Islet of Langerhans (tissue), 1 donor: Measurements from ENCODE around the gene SLC2A3.
"Not testable (repeated sequence)": the region's sequence is repeated elsewhere in the genome, so short reads cannot be mapped to it uniquely, and the experiment has no call there.

Experiments
- FAIRE-seq: peaks from one replicate; lab custom pipeline; 2011; peaks lifted over from hg19 to GRCh38; lab: Jason Lieb, UNC

The SLC2A3 gene

DNA sequence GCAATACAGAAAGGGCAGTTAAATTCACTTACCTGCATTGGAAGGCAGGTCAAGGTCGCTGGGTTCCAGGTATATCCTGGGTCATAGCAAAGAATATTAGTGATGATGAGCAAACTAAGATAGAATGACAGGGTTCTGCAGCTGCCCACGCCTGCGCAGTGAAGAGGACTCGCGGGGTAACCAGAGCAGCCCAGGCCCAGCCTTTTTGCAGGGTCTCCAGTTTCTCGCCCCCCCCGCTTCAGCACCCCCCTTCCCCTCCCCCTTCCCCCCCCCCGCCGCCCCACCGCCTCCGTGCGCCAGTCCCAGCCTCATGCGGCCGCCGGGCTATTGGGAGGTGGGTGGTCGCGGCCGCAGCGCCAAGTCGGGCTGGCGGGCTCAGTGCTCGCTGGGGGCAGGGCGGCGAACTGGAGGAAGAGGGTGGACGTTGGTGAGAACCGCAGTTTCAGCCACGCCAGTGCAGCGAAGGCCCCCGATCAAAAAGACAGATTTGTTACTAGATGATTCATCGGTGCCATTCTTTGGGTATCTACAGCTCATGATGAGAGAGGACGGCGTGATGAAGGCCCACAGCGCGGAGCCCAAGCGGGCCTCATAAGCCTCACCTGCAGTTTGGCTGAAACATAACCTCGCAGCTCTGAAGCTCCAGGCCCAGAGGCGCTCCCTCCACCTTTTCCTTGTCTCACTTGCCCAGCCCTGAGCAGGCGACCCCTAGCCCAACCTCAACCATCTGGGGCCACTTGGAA lies 20.2 kb downstream of the SLC2A3 start:
- FAIRE-seq: no peak

DNA sequence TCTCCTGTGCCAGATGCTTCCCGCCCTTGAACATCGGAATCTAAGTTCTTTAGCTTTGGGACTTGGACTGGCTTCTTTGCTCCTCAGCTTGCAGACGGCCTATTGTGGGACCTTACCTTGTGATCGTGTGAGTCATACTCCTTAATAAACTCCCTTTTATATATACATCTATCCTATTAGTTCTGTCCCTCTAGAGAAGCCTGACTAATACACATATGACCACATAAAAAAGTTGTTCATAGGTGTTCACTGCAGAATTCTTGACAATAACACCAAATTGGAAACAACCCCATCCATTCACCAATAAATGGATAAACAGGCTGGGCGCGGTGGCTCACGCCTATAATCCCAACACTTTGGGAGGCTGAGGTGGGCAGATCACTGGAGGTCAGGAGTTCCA lies 25.9 kb downstream of the SLC2A3 start:
- not testable (repeated sequence) for FAIRE-seq

DNA sequence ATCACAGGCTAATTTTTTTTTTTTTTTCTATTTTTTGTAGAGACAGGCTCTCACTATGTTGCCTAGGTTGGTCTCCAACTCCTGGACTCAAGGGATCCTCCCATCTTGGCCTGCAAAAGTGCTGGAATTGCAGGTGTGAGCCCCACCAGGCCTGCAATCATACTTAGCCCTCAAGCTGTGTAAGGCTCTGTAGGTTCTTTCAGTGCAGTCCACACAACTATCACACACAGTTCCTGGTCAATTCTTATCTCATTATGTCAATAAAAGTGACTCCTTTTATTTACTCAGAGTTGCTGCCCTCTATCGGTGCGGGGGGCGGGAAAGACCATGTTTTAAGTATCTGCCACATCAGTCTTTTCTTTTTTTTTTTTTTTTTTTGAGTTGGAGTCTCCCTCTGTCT lies 29.0 kb downstream of the SLC2A3 start:
- FAIRE-seq: no peak

DNA sequence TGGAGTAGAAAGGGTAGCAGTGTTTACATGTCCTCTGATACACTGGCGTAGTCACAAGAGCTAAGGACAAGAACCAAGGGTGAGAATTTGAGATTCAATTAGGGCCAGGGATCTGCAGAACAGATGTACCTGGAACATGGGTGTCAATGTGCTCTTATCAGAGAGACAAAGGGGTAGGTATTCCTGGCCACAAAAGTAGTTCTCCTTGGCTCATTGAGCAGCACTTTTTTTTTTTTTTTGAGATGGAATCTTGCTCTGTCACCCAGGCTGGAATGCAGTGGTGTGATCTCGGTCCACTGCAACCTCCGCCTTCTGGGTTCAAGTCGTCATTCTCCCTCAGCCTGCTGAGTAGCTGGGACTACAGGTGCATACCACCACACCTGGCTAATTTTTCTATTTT lies 29.7 kb downstream of the SLC2A3 start:
- FAIRE-seq: not testable (repeated sequence)

DNA sequence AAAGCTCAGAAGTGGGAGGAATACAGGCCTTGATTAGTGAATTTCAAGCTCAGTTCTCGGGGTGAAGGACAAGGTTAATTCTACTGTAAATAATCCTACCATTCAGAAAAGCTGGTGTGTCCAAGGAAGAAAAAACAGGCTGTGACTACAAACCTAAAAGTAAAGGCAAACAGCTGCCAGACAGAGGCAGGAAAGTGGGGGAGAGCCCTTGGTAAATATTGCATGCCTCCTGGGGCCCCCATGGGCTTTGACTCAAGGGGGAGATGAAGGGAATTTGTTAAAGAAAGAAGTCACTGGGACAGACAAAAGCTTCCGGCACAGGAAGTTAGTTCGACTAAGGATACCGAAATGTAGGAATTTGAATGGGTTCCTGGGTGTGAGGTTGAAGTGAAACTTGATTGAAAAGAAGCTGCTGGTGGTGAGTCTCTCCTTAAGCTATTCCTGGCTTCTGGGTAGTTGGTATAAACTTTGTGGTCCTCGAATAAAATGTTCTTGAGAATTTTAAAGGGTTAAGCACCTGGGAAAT lies 30.3 kb downstream of the SLC2A3 start:
- FAIRE-seq: not testable (repeated sequence)

DNA sequence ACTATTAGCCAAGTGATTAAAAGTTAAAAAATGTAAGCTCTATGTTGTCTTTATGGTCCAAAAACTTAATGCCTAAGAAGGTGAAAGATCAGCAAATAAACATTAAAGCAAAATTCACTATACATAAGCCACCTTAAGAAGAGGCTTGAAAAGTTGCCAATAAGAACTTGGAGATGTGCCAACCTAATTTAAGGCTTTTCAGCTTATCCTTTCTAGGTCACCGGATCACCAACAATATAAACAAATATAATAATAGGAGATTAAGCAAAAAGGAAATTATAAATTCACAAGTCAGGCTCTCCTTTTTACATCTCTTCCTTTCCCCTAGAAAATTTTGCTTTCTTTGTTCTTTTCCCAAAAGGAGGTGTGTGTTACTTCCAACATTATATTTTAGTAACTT lies 30.9 kb downstream of the SLC2A3 start:
- FAIRE-seq: no peak

DNA sequence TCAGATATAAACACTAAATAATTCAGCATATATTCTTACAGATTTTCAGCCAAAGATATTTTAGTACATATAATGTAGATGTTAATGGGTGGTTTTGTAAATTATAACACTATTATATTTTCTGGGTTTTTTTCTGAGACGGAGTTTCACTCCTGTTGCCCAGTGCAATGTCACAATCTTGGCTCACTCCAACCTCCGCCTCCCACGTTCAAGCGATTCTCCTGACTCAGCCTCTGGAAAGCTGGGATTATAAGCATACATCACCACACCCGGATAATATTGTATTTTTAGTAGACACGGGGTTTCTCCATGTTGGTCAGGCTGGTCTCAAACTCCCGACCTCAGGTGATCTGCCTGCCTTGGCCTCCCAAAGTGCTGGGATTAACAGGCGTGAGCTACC lies 33.6 kb downstream of the SLC2A3 start:
- not testable (repeated sequence) for FAIRE-seq

DNA sequence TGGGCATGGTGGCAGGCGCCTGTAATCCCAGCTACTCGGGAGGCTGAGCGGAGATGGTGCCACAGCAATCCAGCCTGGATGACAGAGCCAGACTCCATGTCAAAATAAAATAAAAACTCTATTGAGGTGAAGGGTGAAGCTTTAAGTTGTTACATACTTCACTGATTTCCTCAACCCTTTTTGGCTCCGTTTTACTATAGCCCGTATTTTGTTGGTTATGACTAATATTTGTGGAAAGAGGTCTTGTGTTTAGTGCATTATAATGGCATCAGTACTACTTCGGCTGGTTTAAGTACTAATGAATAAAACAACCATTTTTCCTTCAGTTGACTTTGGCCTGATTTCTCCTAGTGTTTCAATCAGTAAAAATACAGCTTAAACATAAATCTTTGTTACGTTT lies 36.2 kb downstream of the SLC2A3 start:
- no peak for FAIRE-seq

DNA sequence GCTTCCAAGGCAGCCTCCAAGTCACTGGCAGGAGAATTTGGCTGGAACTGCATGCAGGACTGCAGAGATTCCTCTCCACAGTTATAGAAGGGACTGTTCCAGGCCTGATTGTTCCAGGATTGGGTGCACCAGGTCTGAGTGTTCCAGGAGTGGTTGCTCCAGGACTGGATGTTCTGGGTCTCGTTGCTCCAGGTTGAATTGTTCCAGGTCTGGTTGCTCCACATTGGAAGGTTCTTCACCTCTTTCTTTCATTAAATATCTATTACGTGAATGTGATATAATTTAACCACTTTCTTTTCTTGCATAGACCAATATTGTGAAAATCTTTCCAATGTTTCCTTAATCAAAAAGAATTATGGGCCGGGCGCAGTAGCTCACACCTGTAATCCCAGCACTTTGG lies 39.3 kb downstream of the SLC2A3 start:
- not testable (repeated sequence) for FAIRE-seq

DNA sequence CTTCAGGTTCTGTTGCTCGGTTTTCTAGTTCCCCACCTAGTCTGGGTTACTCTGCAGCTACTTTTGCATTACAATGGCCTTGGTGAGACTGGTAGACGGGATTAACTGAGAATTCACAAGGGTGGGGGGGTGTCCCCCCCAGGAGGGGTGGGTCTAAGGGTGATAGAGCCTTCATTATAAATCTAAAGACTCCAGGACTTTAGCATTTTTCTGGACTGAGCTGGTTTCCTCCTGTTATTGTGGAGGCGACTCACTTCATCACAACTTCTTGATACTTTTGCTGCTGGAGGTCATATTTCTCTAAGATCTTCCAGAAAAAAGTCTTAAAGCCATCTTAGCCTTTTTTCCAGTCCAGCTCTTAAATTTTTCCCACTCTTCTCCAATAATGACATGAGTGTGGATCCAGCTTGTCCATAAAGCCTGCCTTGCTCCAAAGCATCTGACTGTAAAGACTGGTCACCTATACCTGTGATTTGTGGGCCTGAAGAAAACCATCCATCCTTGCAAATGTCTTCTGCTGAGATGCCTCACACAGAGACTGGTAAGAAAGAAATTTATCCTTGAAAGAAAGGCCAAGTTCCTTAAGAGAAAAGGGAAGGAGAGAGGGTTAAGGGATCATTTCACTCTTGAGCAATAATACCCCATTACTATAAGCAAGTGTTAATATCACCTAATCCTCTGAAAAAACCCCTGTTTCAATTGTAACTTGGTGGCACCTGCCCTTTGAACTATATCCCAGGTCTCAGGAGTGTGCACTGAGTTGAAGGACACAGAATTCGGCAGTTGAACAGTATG lies 43.6 kb downstream of the SLC2A3 start:
- no peak for FAIRE-seq

DNA sequence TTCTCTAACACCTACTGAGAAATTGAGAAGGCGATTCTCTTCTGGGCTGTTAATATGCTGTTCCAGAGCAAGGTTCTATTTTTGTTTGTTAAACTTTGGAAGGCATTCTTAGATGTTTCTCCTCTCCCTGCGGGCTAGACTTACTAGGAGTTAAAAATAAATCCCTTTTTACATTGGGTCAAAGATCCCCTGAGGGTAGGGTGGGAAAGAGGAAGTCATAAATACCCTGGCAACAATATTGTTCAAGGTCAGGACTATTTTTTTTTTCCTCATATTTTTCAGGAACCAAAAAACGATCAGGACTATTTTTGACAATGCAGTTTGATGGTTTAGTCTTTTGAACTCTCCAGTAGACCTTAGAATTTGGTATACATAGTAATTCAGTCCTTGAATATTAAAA lies 51.3 kb downstream of the SLC2A3 start:
- FAIRE-seq: no peak

DNA sequence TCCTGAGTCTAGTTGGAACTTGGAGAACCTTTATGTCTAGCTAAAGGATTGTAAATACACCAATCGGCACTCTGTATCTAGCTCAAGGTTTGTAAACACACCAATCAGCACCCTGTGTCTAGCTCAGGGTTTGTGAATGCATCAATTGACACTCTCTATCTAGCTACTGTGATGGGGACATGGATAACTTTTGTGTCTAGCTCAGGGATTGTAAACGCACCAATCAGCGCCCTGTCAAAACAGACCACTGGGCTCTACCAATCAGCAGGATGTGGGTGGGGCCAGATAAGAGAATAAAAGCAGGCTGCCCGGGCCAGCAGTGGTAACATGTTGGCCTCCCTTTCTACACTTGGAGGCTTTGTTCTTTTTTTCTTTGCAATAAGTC lies 54.3 kb downstream of the SLC2A3 start:
- FAIRE-seq: not testable (repeated sequence)

DNA sequence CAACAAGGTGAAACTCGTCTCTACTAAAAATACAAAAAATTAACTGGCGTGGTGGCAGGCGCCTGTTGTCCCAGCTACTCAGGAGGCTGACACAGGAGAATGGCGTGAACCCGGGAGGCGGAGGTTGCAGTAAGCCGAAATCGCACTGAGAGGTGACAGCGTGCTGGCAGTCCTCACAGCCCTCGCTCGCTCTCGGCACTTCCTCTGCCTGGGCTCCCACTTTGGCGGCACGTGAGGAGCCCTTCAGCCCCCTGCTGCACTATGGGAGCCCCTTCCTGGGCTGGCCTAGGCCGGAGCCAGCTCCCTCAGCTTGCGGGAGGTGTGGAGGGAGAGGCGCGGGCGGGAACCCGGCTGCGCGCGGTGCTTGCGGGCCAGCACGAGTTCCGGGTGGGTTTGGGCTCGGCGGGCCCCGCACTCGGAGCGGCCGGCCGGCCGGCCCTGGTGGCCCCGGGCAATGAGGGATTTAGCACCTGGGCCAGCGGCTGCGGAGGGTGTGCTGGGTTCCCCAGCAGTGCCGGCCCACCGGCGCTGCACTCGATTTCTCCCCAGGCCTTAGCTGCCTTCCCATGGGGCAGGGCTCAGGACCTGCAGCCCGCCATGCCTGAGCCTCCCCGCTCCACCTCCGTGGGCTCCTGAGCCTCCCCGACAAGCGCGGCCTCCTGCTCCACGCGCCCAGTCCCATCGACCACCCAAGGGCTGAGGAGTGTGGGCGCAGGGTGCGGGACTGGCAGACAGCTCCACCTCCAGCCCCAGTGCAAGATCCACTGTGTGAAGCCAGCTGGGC lies 54.8 kb downstream of the SLC2A3 start:
- not testable (repeated sequence) for FAIRE-seq

DNA sequence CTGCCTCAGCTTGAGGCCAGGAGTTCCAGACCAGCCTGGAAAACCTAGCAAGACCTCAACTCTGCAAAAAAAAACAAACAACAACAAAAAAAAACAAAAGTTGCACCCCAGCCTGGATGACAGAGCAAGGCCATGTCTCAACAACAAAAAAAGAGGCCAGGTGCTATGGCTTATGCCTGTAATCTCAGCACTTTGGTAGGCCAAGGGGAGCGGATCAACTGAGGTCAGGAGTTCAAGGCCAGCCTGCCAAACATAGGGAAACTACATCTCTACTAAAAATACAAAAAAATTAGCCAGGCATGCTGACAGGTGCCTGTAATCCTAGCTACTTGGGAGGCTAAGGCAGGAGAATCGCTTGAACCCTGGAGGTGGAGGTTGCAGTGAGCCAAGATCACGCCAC lies 56.7 kb downstream of the SLC2A3 start:
- FAIRE-seq: no peak

DNA sequence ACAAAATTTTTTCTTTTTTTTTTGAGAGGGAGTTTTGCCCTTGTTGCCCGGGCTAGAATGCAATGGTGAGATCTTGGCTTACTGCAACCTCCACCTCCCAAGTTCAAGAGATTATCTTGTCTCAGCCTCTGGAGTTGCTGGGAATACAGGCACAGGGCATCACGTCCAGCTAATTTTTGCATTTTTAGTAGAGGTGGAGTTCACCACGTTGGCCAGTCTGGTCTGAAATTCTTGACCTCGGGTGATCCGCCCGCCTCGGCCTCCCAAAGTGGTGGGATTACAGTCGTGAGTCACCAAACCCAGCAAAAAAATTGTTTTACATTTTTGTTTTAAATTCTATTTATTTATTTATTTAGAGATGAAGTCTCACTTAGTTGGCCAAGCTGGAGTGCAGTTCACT lies 58.6 kb downstream of the SLC2A3 start:
- no peak for FAIRE-seq

DNA sequence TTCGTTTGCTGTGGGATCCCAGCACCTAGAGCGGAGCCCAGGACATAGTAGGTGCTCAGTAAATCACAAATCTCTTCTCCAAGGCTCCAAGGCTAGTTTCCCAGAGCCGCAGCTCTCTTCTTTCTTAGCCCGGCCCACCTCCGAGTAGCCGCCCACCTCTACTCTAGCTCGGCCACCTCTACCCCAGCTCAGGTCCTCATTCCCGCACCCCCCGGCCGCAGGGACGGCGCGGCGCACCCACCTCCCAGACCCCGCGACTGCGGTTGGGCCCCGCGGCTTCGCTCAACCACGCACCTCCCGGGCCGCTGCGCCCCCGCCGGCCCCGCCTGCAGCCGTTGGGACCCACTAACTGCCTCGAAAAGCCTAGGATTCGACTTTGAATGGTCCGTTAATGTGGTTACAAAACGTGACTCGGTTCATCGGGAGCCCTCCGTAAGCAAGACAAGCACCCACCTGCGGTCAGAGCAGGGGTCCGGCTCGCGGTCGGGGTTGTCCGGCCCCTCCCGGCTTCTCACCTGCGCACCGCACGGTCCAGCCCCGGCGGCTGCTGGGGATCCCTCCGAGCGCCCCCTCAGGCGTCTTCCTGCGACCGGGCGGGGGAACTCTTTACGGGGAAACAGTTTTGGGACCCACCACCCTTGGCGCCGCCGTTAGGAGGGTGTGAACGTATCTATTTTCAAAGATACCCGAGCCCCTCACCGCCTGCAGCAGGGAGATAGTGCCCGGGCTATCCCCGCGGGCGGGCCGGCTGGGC lies 63.2 kb downstream of the SLC2A3 start, which contains the start of gene SLC2A14:
Gene SLC2A14 (minus strand): TSS at position 350 of the 754 bp plus-strand sequence. CDS start 3,035 bp downstream, outside the sequence.
- FAIRE-seq: no peak

DNA sequence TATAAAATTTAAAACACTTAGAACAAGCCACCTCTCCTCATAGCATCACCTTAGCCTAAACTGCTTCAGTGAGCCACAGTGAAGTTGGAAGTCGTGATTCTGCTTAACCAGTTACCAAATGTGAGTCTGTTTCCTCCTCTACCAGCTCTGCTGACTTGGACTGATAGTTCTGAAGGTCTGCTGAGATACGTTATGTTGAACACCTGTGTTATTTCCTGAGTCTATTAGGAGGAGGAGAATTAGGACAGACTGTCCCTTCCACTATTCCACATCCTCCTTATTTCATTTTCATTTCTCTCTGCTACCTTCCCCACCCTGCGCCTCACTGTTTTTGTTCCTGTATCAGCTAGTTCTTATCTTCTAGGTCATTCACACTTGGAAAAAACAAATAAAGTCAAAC lies 65.7 kb downstream of the SLC2A3 start:
- FAIRE-seq: no peak
